HepG2 (cell line): Measurements from ENCODE around the gene B3GNT9. TPM values are rescaled to one million over a fixed set of nuclear protein-coding genes. Genes with fewer than 3 reads are reported as not detected.

Experiments used
- ARNT ChIP-seq: fragments of 450-650 bp; IDR thresholded peaks from 2 replicates; pipeline ENCODE4 v1.6.1; 2017
- BATF2 ChIP-seq: sonication (generic); formaldehyde crosslinking; IDR thresholded peaks from 2 replicates; pipeline ENCODE4 v1.8.0; 2022; ENCODE audit warnings: mild to moderate bottlenecking, missing genetic modification reagents, moderate library complexity
- CCAR2 ChIP-seq: fragments of 200-400 bp; formaldehyde crosslinking; optimal IDR thresholded peaks from 2 replicates; pipeline ENCODE3; 2018; ENCODE audit warnings: low read depth, mild to moderate bottlenecking, low read length, moderate library complexity
- CERS6 ChIP-seq: sonication (generic); formaldehyde crosslinking; IDR thresholded peaks from 2 replicates; pipeline ENCODE4 v1.5.0; 2020; ENCODE audit warnings: missing genetic modification reagents
- HDAC6 ChIP-seq: fragments of 200-600 bp; sonication (generic); IDR thresholded peaks from 2 replicates; pipeline ENCODE4 v1.7.0; 2017; ENCODE audit warnings: mild to moderate bottlenecking, antibody characterized with exemption, low read length, low read depth
- RCOR2 ChIP-seq: IDR thresholded peaks from 2 replicates; pipeline ENCODE4 v1.6.1; 2016; ENCODE audit warnings: missing biosample characterization, missing genetic modification reagents
- TSC22D2 ChIP-seq: sonication (generic); formaldehyde crosslinking; IDR thresholded peaks from 2 replicates; pipeline ENCODE4 v1.5.1; 2020; ENCODE audit warnings: missing genetic modification reagents, mild to moderate bottlenecking, borderline replicate concordance
- ZFP62 ChIP-seq: sonication (generic); formaldehyde crosslinking; IDR thresholded peaks from 2 replicates; pipeline ENCODE4 v1.4.0; 2020; ENCODE audit warnings: missing genetic modification reagents
- ZKSCAN8 ChIP-seq: IDR thresholded peaks from 2 replicates; pipeline ENCODE4 v1.6.1; 2016; ENCODE audit warnings: borderline replicate concordance, missing genetic modification reagents, missing compliant biosample characterization
- ZNF12 ChIP-seq: sonication (generic); formaldehyde crosslinking; IDR thresholded peaks from 2 replicates; pipeline ENCODE4 v1.5.0; 2020; ENCODE audit warnings: missing genetic modification reagents
- ZNF251 ChIP-seq: sonication (generic); formaldehyde crosslinking; IDR thresholded peaks from 2 replicates; pipeline ENCODE4 v1.9.0; 2021; ENCODE audit warnings: mild to moderate bottlenecking, missing genetic modification reagents
- ZNF350 ChIP-seq: sonication (generic); formaldehyde crosslinking; IDR thresholded peaks from 2 replicates; pipeline ENCODE4 v1.4.0; 2020; ENCODE audit warnings: mild to moderate bottlenecking, low read depth, missing genetic modification reagents, borderline replicate concordance
- ZNF556 ChIP-seq: sonication (generic); formaldehyde crosslinking; IDR thresholded peaks from 2 replicates; pipeline ENCODE4 v1.4.0; 2020; ENCODE audit warnings: mild to moderate bottlenecking, missing genetic modification reagents, borderline replicate concordance
- ZNF614 ChIP-seq: IDR thresholded peaks from 2 replicates; pipeline ENCODE4 v1.6.1; 2018; ENCODE audit warnings: missing biosample characterization, missing genetic modification reagents, inconsistent platforms, borderline replicate concordance
- ZNF660 ChIP-seq: sonication (generic); formaldehyde crosslinking; IDR thresholded peaks from 2 replicates; pipeline ENCODE4 v1.5.1; 2020; ENCODE audit warnings: mild to moderate bottlenecking, low read depth, missing genetic modification reagents, borderline replicate concordance
- ZNF720 ChIP-seq: sonication (generic); formaldehyde crosslinking; IDR thresholded peaks from 2 replicates; pipeline ENCODE4 v1.4.0; 2020; ENCODE audit warnings: missing genetic modification reagents
- ZSCAN30 ChIP-seq: sonication (generic); formaldehyde crosslinking; IDR thresholded peaks from 2 replicates; pipeline ENCODE4 v1.5.0; 2020; ENCODE audit warnings: mild to moderate bottlenecking, missing genetic modification reagents
- ZUFSP ChIP-seq: sonication (generic); formaldehyde crosslinking; IDR thresholded peaks from 2 replicates; pipeline ENCODE4 v1.9.0; 2021; ENCODE audit warnings: missing genetic modification reagents, mild to moderate bottlenecking, borderline replicate concordance
- polyA plus RNA-seq, 8 experiments: library from polyadenylated mRNA; depleted of rRNA in 3 of 8; stranded (reverse) in 7 of 8; unstranded in 1 of 8; fragments of >200 nt; fragmentation: Illumina TruSeq in 4 of 8; extraction: Trizol in 4 of 8; gene quantifications; 2 replicates each; pipeline versions ENCODE4 v1.2.1 to v1.2.3, GENCODE V29; 2011 to 2016; ENCODE audit warnings: low read depth in 4 of 8, missing spikeins in 1 of 8, mixed read lengths in 1 of 8; ENCODE audit not compliant: insufficient read depth in 1 of 8
- total RNA-seq, 5 experiments: library from RNA; depleted of rRNA; stranded (reverse); fragments of >200 nt; fragmentation: Illumina TruSeq; extraction: Trizol; gene quantifications; 2 replicates each; pipeline ENCODE4 v1.2.3, GENCODE V29; 2016; ENCODE audit warnings: low read depth in 1 of 5
- TF ChIP-seq, protein P1 (sequence below): fragments of 450-650 bp; IDR thresholded peaks from 2 replicates; pipeline ENCODE4 v1.6.1; 2017
- TF ChIP-seq, protein P2 (sequence below): IDR thresholded peaks from 2 replicates; pipeline ENCODE4 v1.6.1; 2016; ENCODE audit warnings: missing compliant biosample characterization, missing genetic modification reagents, borderline replicate concordance
- TF ChIP-seq, protein P3 (sequence below): sonication (generic); formaldehyde crosslinking; IDR thresholded peaks from 2 replicates; pipeline ENCODE4 v1.4.0; 2020; ENCODE audit warnings: low read depth, mild to moderate bottlenecking, missing genetic modification reagents

B3GNT9 gene
- total and polyA plus RNA-seq, 2 of the 13 experiments (the other 11 are each of a cell fraction or from before 2014, with no cell fraction given) = 1.5 to 3.1 TPM

- TF ChIP-seq TSC22D2 (no peak), HDAC6 (no peak), ZUFSP (CRISPR knock-in tag) (no peak), ZNF556 (CRISPR knock-in tag) (peak; percentile 94), BATF2 (CRISPR knock-in tag) (no peak), ZNF350 (no peak), CCAR2 (no peak), ZNF720 (CRISPR knock-in tag) (no peak), ZFP62 (CRISPR knock-in tag) (no peak), CERS6 (CRISPR knock-in tag) (no peak), ZNF12 (CRISPR knock-in tag) (no peak; the same call in 1 of the 2 replicates), ZNF251 (no peak), ARNT (no peak), ZNF660 (CRISPR knock-in tag) (no peak), ZNF614 (CRISPR knock-in tag) (no peak; the same call in 1 of the 2 replicates), RCOR2 (CRISPR knock-in tag) (no peak), ZKSCAN8 (CRISPR knock-in tag) (no peak), ZSCAN30 (CRISPR knock-in tag) (no peak)
- TF ChIP-seq, protein P1, sequence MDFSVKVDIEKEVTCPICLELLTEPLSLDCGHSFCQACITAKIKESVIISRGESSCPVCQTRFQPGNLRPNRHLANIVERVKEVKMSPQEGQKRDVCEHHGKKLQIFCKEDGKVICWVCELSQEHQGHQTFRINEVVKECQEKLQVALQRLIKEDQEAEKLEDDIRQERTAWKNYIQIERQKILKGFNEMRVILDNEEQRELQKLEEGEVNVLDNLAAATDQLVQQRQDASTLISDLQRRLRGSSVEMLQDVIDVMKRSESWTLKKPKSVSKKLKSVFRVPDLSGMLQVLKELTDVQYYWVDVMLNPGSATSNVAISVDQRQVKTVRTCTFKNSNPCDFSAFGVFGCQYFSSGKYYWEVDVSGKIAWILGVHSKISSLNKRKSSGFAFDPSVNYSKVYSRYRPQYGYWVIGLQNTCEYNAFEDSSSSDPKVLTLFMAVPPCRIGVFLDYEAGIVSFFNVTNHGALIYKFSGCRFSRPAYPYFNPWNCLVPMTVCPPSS = no peak
- TF ChIP-seq, protein P2, sequence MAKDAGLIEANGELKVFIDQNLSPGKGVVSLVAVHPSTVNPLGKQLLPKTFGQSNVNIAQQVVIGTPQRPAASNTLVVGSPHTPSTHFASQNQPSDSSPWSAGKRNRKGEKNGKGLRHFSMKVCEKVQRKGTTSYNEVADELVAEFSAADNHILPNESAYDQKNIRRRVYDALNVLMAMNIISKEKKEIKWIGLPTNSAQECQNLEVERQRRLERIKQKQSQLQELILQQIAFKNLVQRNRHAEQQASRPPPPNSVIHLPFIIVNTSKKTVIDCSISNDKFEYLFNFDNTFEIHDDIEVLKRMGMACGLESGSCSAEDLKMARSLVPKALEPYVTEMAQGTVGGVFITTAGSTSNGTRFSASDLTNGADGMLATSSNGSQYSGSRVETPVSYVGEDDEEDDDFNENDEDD (CRISPR knock-in tag) = peak; percentile 32; the same call in 1 of the 2 replicates
- TF ChIP-seq, protein P3, sequence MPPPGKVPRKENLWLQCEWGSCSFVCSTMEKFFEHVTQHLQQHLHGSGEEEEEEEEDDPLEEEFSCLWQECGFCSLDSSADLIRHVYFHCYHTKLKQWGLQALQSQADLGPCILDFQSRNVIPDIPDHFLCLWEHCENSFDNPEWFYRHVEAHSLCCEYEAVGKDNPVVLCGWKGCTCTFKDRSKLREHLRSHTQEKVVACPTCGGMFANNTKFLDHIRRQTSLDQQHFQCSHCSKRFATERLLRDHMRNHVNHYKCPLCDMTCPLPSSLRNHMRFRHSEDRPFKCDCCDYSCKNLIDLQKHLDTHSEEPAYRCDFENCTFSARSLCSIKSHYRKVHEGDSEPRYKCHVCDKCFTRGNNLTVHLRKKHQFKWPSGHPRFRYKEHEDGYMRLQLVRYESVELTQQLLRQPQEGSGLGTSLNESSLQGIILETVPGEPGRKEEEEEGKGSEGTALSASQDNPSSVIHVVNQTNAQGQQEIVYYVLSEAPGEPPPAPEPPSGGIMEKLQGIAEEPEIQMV (CRISPR knock-in tag) = peak; percentile 78; the same call in 1 of the 2 replicates
Observed at GRCh38 chr16:67155295-67156142, 4.7 kb upstream of the B3GNT9 start (continued).
